ENCODE data around the gene LRRC3.

DNA sequence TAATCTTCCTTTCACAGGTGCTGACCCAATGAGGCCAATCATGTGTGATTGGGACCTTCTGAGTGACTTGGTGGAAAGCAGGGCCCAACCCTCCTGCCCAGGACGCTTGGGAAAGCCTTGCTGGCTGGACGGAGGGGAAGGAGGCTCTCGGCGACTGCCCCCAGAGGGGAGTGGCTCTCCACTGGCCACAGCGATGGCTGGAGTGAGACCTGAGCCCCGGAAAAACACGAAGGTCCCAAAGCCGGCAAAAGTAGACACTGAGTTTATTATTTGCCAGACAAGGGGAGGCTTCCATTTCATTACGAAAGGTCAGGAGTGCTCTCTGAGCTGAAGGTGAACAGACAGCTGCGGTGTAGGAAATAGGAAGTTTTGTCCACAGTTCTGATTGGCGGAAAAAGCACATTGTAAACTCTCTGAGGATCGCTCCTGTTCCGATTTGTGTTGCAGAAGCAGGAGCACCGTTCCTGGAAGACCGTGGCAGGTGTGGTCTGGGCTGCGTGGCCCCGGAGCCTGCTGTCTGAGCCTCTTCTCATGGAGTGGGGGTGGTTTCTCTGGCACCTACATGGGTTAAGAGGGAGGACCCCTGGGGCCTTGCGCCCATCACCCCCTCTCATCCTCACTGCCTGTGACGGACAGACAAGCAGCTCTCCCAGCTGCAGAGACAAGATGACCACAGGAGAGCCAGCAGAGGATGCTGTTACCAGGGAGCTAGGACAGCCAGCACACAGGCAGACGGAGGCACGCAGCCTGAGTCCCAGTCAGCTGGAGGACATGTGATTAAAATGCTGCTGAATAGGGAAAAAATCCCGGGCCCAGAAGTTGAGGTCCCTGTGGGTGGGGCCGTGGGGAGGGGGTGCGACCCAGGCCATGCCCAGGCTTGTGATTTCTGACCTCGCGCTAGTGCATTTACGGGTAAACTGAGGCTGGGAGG is 43.2 kb downstream of the LRRC3 start:
- TF ChIP-seq LEF1 (IDR thresholded peaks at IDR 0.05; ENCODE audit: borderline replicate concordance) (no peak), ZNF384 (IDR thresholded peaks at IDR 0.05) (no peak), HDGF (IDR thresholded peaks at IDR 0.05; ENCODE audit: borderline replicate concordance) (no peak), FOXA1 (IDR thresholded peaks at IDR 0.05) (no peak), BHLHE40 (IDR thresholded peaks at IDR 0.05; ENCODE audit: borderline replicate concordance) (no peak), SP1 (IDR thresholded peaks at IDR 0.05) (no peak), FOXK2 (IDR thresholded peaks at IDR 0.05) (no peak)
